GM12878 (cell line): ENCODE results near the gene SPINT1. TPM values are rescaled to one million over a fixed set of nuclear protein-coding genes. Genes with fewer than 3 reads are reported as not detected.

ENCODE experiments used
- ATAC-seq: fragments of 200-7000 bp; cut with Tn5 transposase; 3 replicates; pipeline ENCODE4 v1.9.1; 2020; ENCODE audit warnings: mild to moderate bottlenecking, moderate library complexity
- BruUV-seq: library from RNA; stranded (reverse); fragments of 400-500 nt; replicated peaks from 2 replicates; lab custom pipeline; 2021; lab: Mats Ljungman, UMichigan
- CTCF ChIA-PET: fragments of 300-600 bp; sonication (Branson Sonifier 250); formaldehyde crosslinking; extraction: SDS; loops from one replicate; lab custom pipeline; 2021; ENCODE audit warnings: inconsistent platforms; lab: Yijun Ruan, JAX
- POLR2A ChIA-PET: fragments of 350-600 bp; formaldehyde crosslinking; extraction: SDS; loops from one replicate; lab custom pipeline; 2021; ENCODE audit warnings: inconsistent platforms; lab: Charles Lee
- RAD21 ChIA-PET: fragments of 300-600 bp; sonication (Branson Sonifier 250); formaldehyde crosslinking; loops from one replicate; lab custom pipeline; 2023; ENCODE audit warnings: antibody characterized with exemption; ENCODE audit not compliant: unreplicated experiment; lab: Charles Lee
- SMC1A ChIA-PET: fragments of 300-600 bp; sonication (Branson Sonifier 250); formaldehyde crosslinking; loops from one replicate; lab custom pipeline; 2023; ENCODE audit not compliant: unreplicated experiment, uncharacterized antibody; lab: Charles Lee
- DNase-seq: peaks from one replicate; pipeline ENCODE4 v3.0.0-alpha.2; 2011; ENCODE audit warnings: low read depth, low spot score
- FAIRE-seq: peaks from 3 replicates; lab custom pipeline; 2011; peaks lifted over from hg19 to GRCh38; lab: Jason Lieb, UNC
- H2AFZ ChIP-seq: 2 replicates; pipeline ENCODE4 v1.6.0; 2011; ENCODE audit warnings: low read depth, low read length, control low read depth; ENCODE audit not compliant: control insufficient read depth
- H3K27ac ChIP-seq: 2 replicates; pipeline ENCODE4 v1.5.1; 2011; ENCODE audit warnings: control low read depth; ENCODE audit not compliant: control insufficient read depth, insufficient read depth
- H3K27me3 ChIP-seq, 2 experiments: replicated peaks in 1 of 2; 2 replicates each; pipeline versions ENCODE4 v1.6.0 to v1.6.1; 2011; ENCODE audit warnings: low read length in 1 of 2; ENCODE audit not compliant: control insufficient read depth in 2 of 2, insufficient read depth in 2 of 2
- H3K36me3 ChIP-seq, 2 experiments: 2 replicates each; pipeline ENCODE4 v1.5.1; 2011; ENCODE audit warnings: low read length in 1 of 2; ENCODE audit not compliant: control insufficient read depth in 2 of 2, insufficient read depth in 2 of 2
- H3K4me1 ChIP-seq: 2 replicates; pipeline ENCODE4 v1.6.1; 2011; ENCODE audit warnings: mild to moderate bottlenecking, low read length, moderate library complexity, mixed read lengths; ENCODE audit not compliant: control insufficient read depth, insufficient read depth
- H3K4me2 ChIP-seq: 2 replicates; pipeline ENCODE4 v1.6.0; 2011; ENCODE audit warnings: control low read depth; ENCODE audit not compliant: control insufficient read depth, insufficient read depth
- H3K4me3 ChIP-seq: fragments of 200-600 bp; sonication (generic); 2 replicates; pipeline ENCODE4 v1.5.1; 2016
- H3K79me2 ChIP-seq: 2 replicates; pipeline ENCODE4 v1.6.0; 2011; ENCODE audit warnings: low read length; ENCODE audit not compliant: control insufficient read depth, insufficient read depth
- H3K9ac ChIP-seq: 2 replicates; pipeline ENCODE4 v1.8.0; 2011; ENCODE audit warnings: low read length, control low read depth, mixed read lengths; ENCODE audit not compliant: control insufficient read depth, insufficient read depth
- H3K9me3 ChIP-seq: replicated peaks from 3 replicates; pipeline ENCODE4 v1.5.1; 2011; ENCODE audit warnings: mild to moderate bottlenecking, low read length; ENCODE audit not compliant: control insufficient read depth, insufficient read depth
- H4K20me1 ChIP-seq: 2 replicates; pipeline ENCODE4 v1.6.0; 2011; ENCODE audit not compliant: control insufficient read depth, insufficient read depth
- ATF3 ChIP-seq: IDR thresholded peaks from 2 replicates; pipeline ENCODE4 v1.6.1; 2011; ENCODE audit warnings: low read depth, mild to moderate bottlenecking, low read length, moderate library complexity, borderline replicate concordance; ENCODE audit errors: extremely low read depth
- BACH1 ChIP-seq: fragments of 450-650 bp; IDR thresholded peaks from 2 replicates; pipeline ENCODE4 v1.6.1; 2017; ENCODE audit warnings: mild to moderate bottlenecking, borderline replicate concordance
- CEBPZ ChIP-seq: fragments of 150-350 bp; IDR thresholded peaks from 2 replicates; pipeline ENCODE4 v1.6.1; 2016; ENCODE audit warnings: low read depth, low read length
- ESRRA ChIP-seq: IDR thresholded peaks from 2 replicates; pipeline ENCODE4 v1.6.1; 2012; ENCODE audit warnings: mild to moderate bottlenecking, low read length, improper control_type of control experiment
- ETV6 ChIP-seq, 2 experiments: fragments of 450-650 bp in 1 of 2; IDR thresholded peaks in 1 of 2; conservative IDR thresholded peaks in 1 of 2; 2 replicates each; pipeline ENCODE4 v1.6.1; 2014; ENCODE audit warnings: antibody characterized with exemption in 1 of 2, borderline replicate concordance in 1 of 2, low read depth in 1 of 2, mild to moderate bottlenecking in 1 of 2, moderate library complexity in 1 of 2
- HDGF ChIP-seq: fragments of 450-650 bp; IDR thresholded peaks from 2 replicates; pipeline ENCODE4 v1.6.1; 2016; ENCODE audit warnings: antibody characterized with exemption
- IRF4 ChIP-seq: IDR thresholded peaks from 2 replicates; pipeline ENCODE4 v1.6.1; 2011; ENCODE audit warnings: low read depth, low read length
- NR2F1 ChIP-seq: fragments of 450-650 bp; conservative IDR thresholded peaks from 2 replicates; pipeline ENCODE4 v1.6.1; 2017; ENCODE audit warnings: mild to moderate bottlenecking
- NRF1 ChIP-seq: conservative IDR thresholded peaks from 2 replicates; pipeline ENCODE4 v1.6.1; 2011; ENCODE audit warnings: mild to moderate bottlenecking, low read depth, low read length, improper control_type of control experiment
- POLR2A ChIP-seq: IDR thresholded peaks from 2 replicates; pipeline ENCODE4 v1.6.1; 2011; ENCODE audit warnings: low read depth, mild to moderate bottlenecking, low read length
- RELB ChIP-seq: fragments of 450-650 bp; IDR thresholded peaks from 2 replicates; pipeline ENCODE4 v1.6.1; 2017; ENCODE audit warnings: low read depth, mild to moderate bottlenecking, moderate library complexity
- SIN3A ChIP-seq: IDR thresholded peaks from 2 replicates; pipeline ENCODE4 v1.6.1; 2012; ENCODE audit warnings: low read depth, low read length, improper control_type of control experiment
- SIX5 ChIP-seq: IDR thresholded peaks from 2 replicates; pipeline ENCODE4 v1.6.1; 2011; ENCODE audit warnings: mild to moderate bottlenecking, low read depth, low read length, moderate library complexity; ENCODE audit not compliant: severe bottlenecking
- SMARCA5 ChIP-seq: fragments of 450-650 bp; IDR thresholded peaks from 2 replicates; pipeline ENCODE4 v1.6.1; 2017; ENCODE audit warnings: mild to moderate bottlenecking
- STAT1 ChIP-seq: fragments of 450-650 bp; conservative IDR thresholded peaks from 2 replicates; pipeline ENCODE4 v1.6.1; 2014; ENCODE audit warnings: antibody characterized with exemption, mild to moderate bottlenecking
- WRNIP1 ChIP-seq: IDR thresholded peaks from 2 replicates; pipeline ENCODE4 v1.6.1; 2011; ENCODE audit warnings: low read depth, low read length, improper control_type of control experiment, borderline replicate concordance
- YBX1 ChIP-seq: fragments of 450-650 bp; IDR thresholded peaks from 2 replicates; pipeline ENCODE4 v1.6.1; 2016; ENCODE audit warnings: antibody characterized with exemption
- YY1 ChIP-seq: IDR thresholded peaks from 2 replicates; pipeline ENCODE4 v1.6.1; 2011; ENCODE audit warnings: low read depth, mild to moderate bottlenecking, low read length
- WGBS: methylation state at CpG from one replicate; pipeline ENCODE4 v1.1.6; 2016; ENCODE audit warnings: low lambda C conversion rate; ENCODE audit not compliant: insufficient replicate concordance, insufficient coverage; ENCODE audit errors: missing lambda C conversion rate; 5-methylcytosine and 5-hydroxymethylcytosine counted together
- in situ Hi-C: fragments of 300-500 bp; cut with MboI; formaldehyde crosslinking; loops from 9 replicates; pipeline ENCODE4 v1.14.3; 2018; ENCODE audit warnings: mixed read lengths
- intact Hi-C: fragments of 100-400 bp; cut with micrococcal nuclease; formaldehyde crosslinking; loops from one replicate; pipeline ENCODE4 v1.14.2; 2022; ENCODE audit not compliant: unreplicated experiment
- polyA plus RNA-seq, 11 experiments: library from polyadenylated mRNA; depleted of rRNA in 4 of 11; unstranded in 6 of 11; stranded (reverse) in 5 of 11; fragments of >200 nt; fragmentation: Nextera tagmentation in 4 of 11; fragmentation: Illumina TruSeq in 1 of 11; extraction: Ambion mirVana in 4 of 11; extraction: Trizol in 1 of 11; gene quantifications; 1 replicate in 1 of 11; 2 replicates in 10 of 11; pipeline versions ENCODE4 v1.2.1 to v1.2.3, GENCODE V29; 2011 to 2016; ENCODE audit warnings: inconsistent platforms in 2 of 11, missing spikeins in 2 of 11, low read depth in 1 of 11
- total RNA-seq, 4 experiments: library from RNA; depleted of rRNA in 3 of 4; stranded (reverse); fragments of >200 nt in 3 of 4; fragmentation: Illumina TruSeq in 1 of 4; extraction: Trizol in 1 of 4; gene quantifications; 2 replicates each; pipeline versions ENCODE4 v1.2.1 to v1.2.3, GENCODE V29; 2013 to 2021

SPINT1 gene
- total and polyA plus RNA-seq, 10 of the 15 experiments (the other 5 are each of a cell fraction or from before 2014, with no cell fraction given) = 3.5 to 28.6 (median 10.2) TPM

GRCh38 chr15:40807028-40807887 lies 36.6 kb upstream of the SPINT1 start, which contains the start of the genes DNAJC17 and ZFYVE19:
DNAJC17 (minus strand) TSS chr15:40807473; CDS start chr15:40807446, 27 bp downstream.
ZFYVE19 (plus strand) TSS chr15:40807089; CDS start chr15:40807590, 501 bp downstream.
- peak within 1 kb of the TSS; percentile 100 for H2AFZ ChIP-seq
- FAIRE-seq = peak; percentile 61
- H3K36me3 ChIP-seq = peaks cover 0 to 3% of the 10 kb centered on the region in 2 experiments; a peak in 2 of 4 replicates
- H3K4me1 ChIP-seq = peaks cover 15% of the 10 kb centered on the region; the same call in 1 of the 2 replicates
- WGBS = 1% methylated on average over 63 of the region's 64 CpGs
- no TSS peak for BruUV-seq
- H3K4me3 ChIP-seq = peak within 1 kb of the TSS; percentile 79
- peak within 1 kb of the TSS; percentile 98 for H3K27ac ChIP-seq
- H3K4me2 ChIP-seq = peak within 1 kb of the TSS; percentile 100
- H3K9ac ChIP-seq = peak within 1 kb of the TSS; percentile 94
- H3K9me3 ChIP-seq = no peaks in the 10 kb centered on the region
- in situ Hi-C loops (no loop called here), intact Hi-C loops (loop anchor here (5.0 kb wide), 1 partner anchor 40 kb away; no protein-coding TSS in a partner anchor)
- H4K20me1 ChIP-seq = no peaks in the 10 kb centered on the region
- peak; percentile 93 for DNase-seq
- no peaks in the 10 kb centered on the region for H3K27me3 ChIP-seq
- ChIA-PET CTCF (interaction anchor here (0.6 to 3.7 kb wide), 6 partner anchors 14 to 709 kb away, joined by 3 to 19 read pairs (median 6); no protein-coding TSS in a partner anchor), SMC1A (interaction anchor here (0.7 to 2.1 kb wide), 7 partner anchors 40 to 113 kb away, joined by 3 to 6 read pairs (median 4); no protein-coding TSS in a partner anchor), POLR2A (interaction anchor here (0.8 to 2.3 kb wide), 10 partner anchors 13 to 242 kb away, joined by 3 to 10 read pairs (median 4); partner anchors contain the start of genes CCDC32, RAD51, RHOV and VPS18), RAD21 (interaction anchor here (0.8 to 3.3 kb wide), 11 partner anchors 21 to 87 kb away, joined by 3 to 19 read pairs (median 4); partner anchors contain the start of genes PPP1R14D, RHOV, SPINT1 and VPS18)
- ATAC-seq = peak; percentile 97
- H3K79me2 ChIP-seq = peaks cover 22% of the 10 kb centered on the region
- TF ChIP-seq ESRRA (peak; percentile 2; the same call in 1 of the 2 replicates), SIX5 (peak; percentile 93), POLR2A (peak; percentile 90), YBX1 (no peak), STAT1 (no peak), CEBPZ (no peak), WRNIP1 (no peak), ETV6 (conservative IDR thresholded peaks at IDR 0.05 in 1 of 2, IDR thresholded peaks at IDR 0.05 in 1 of 2; ENCODE audit: borderline replicate concordance in 1 of 2, low read depth in 1 of 2) (no peak), SIN3A (peak; percentile 75; the same call in 1 of the 2 replicates), SMARCA5 (peak; percentile 63), NR2F1 (0 out of 2 replicates have a peak, but pooled peaks have one; percentile 23), ATF3 (no peak), IRF4 (no peak), RELB (peak; percentile 52; the same call in 1 of the 2 replicates), BACH1 (no peak), HDGF (peak; percentile 73; the same call in 1 of the 2 replicates), YY1 (peak; percentile 84), NRF1 (peak; percentile 68)
